ENCODE measurements around the gene USP48. TPM values are rescaled to one million over a fixed set of nuclear protein-coding genes. Genes with fewer than 3 reads are reported as not detected.
"Not testable (repeated sequence)": the region's sequence is repeated elsewhere in the genome, so short reads cannot be mapped to it uniquely, and the experiment has no call there.

Gene USP48
- polyA plus RNA-seq, 2 of the 4 experiments (the other 2 are of a cell fraction), result 22.8 to 27.4 TPM

- no peak for ATAC-seq
- no peak for FAIRE-seq
- H3K4me2 ChIP-seq, result no peak overlapping the region
Observed at GRCh38 chr1:21674957-21675356, 108.0 kb downstream of the USP48 start.

GRCh38 chr1:21673853-21674252 lies 109.1 kb downstream of the USP48 start:
- POLR2A ChIA-PET, result not testable (repeated sequence)

More at GRCh38 chr1:21674957-21675356, 108.0 kb downstream of the USP48 start:
- Histone ChIP-seq H3K9me3 (no peaks in the 10 kb centered on the region), H3K27ac (no peak overlapping the region), H3K4me1 (no peaks in the 10 kb centered on the region), H3K4me3 (no peak overlapping the region)
- CTCF ChIA-PET, result interaction anchor here (0.5 to 0.7 kb wide), 2 partner anchors 829 to 1333 kb away, joined by 3 read pairs; no protein-coding TSS in a partner anchor
- WGBS (ENCODE audit: missing lambda C conversion rate), result 84% methylated on average over 10 of the region's 10 CpGs
- POLR2A ChIA-PET, result no interaction called here
- no peak for DNase-seq (ENCODE audit: low read depth in 1 of 2, low spot score in 1 of 2)
- TF ChIP-seq USF2 (IDR thresholded peaks at IDR 0.05), result no peak

GRCh38 chr1:21673277-21673780 lies 109.6 kb downstream of the USP48 start:
- H3K4me3 ChIP-seq, result no peak overlapping the region
- ATAC-seq (no peak), FAIRE-seq (no peak), DNase-seq (ENCODE audit: low read depth in 1 of 2, low spot score in 1 of 2) (no peak)
- ChIA-PET CTCF (interaction anchor here (1.0 to 1.2 kb wide), 2 partner anchors 9 to 15 kb away, joined by 3 read pairs; no protein-coding TSS in a partner anchor), POLR2A (no interaction called here)
- TF ChIP-seq ZC3H11A (IDR thresholded peaks at IDR 0.05), result no peak
- no peak for TF ChIP-seq ZFP36 (IDR thresholded peaks at IDR 0.05; ENCODE audit: borderline replicate concordance, partially characterized antibody)
- no peak for TF ChIP-seq RCOR1 (IDR thresholded peaks at IDR 0.05; ENCODE audit: low read depth, low read length)
- TF ChIP-seq RAD21 (conservative IDR thresholded peaks at IDR 0.05 in 1 of 2, IDR thresholded peaks at IDR 0.05 in 1 of 2), result no peak
- TF ChIP-seq REST (IDR thresholded peaks at IDR 0.05), result no peak
- 81% methylated on average over 7 of the region's 9 CpGs for WGBS (ENCODE audit: missing lambda C conversion rate)
- 0 out of 3 replicates have a peak, but pooled peaks cover 3% of the 10 kb centered on the region for H3K4me1 ChIP-seq
- no peak overlapping the region for H3K27ac ChIP-seq
- no peak overlapping the region for H3K4me2 ChIP-seq
- H3K9me3 ChIP-seq, result no peaks in the 10 kb centered on the region

More at GRCh38 chr1:21673853-21674252, 109.1 kb downstream of the USP48 start:
- H3K4me1 ChIP-seq; H3K27ac ChIP-seq; H3K4me2 ChIP-seq; FAIRE-seq; H3K9me3 ChIP-seq; DNase-seq (ENCODE audit: low read depth in 1 of 2, low spot score in 1 of 2); ATAC-seq; H3K4me3 ChIP-seq: not testable (repeated sequence)
- WGBS (ENCODE audit: missing lambda C conversion rate), result 94% methylated on average over 5 of the region's 7 CpGs
- CTCF ChIA-PET, result interaction anchor here (1.0 to 1.2 kb wide), 2 partner anchors 8 to 15 kb away, joined by 3 read pairs; no protein-coding TSS in a partner anchor

- no peak for FAIRE-seq
- no peak for ATAC-seq
- Histone ChIP-seq H3K27ac (no peak overlapping the region), H3K4me1 (0 out of 3 replicates have a peak, but pooled peaks cover 3% of the 10 kb centered on the region), H3K4me2 (no peak overlapping the region), H3K9me3 (no peaks in the 10 kb centered on the region), H3K4me3 (no peak overlapping the region)
- POLR2A ChIA-PET, result no interaction called here
- 84% methylated on average over 10 of the region's 10 CpGs for WGBS (ENCODE audit: missing lambda C conversion rate)
- CTCF ChIA-PET, result interaction anchor here (1.0 to 1.8 kb wide), 3 partner anchors 10 to 14 kb away, joined by 3 to 7 read pairs (median 3); no protein-coding TSS in a partner anchor
- TF ChIP-seq ZNF302 (CRISPR knock-in tag; IDR thresholded peaks at IDR 0.05) (no peak), USF2 (IDR thresholded peaks at IDR 0.05) (no peak)
- DNase-seq (ENCODE audit: low read depth in 1 of 2, low spot score in 1 of 2), result no peak
Observed at GRCh38 chr1:21672478-21673276, 110.3 kb downstream of the USP48 start.
